Astrocyte (in vitro differentiated cells and primary cell): ENCODE measurements around the gene HYDIN. TPM values are rescaled to one million over a fixed set of nuclear protein-coding genes. Genes with fewer than 3 reads are reported as not detected.

Experiments
- DNase-seq: peaks from one replicate; pipeline ENCODE4 v3.0.0-alpha.2; 2010; ENCODE audit warnings: low read depth
- FAIRE-seq: peaks from 2 replicates; lab custom pipeline; 2011; peaks lifted over from hg19 to GRCh38; lab: Jason Lieb, UNC
- H2AFZ ChIP-seq: 2 replicates; pipeline ENCODE4 v1.6.0; 2012; ENCODE audit warnings: low read depth, low read length, inconsistent platforms
- H3K27ac ChIP-seq: 2 replicates; pipeline ENCODE4 v1.5.1; 2011; ENCODE audit warnings: low read depth, low read length, inconsistent platforms
- H3K27me3 ChIP-seq: 2 replicates; pipeline ENCODE4 v1.6.0; 2011; ENCODE audit warnings: low read length, inconsistent platforms; ENCODE audit not compliant: insufficient read depth
- H3K36me3 ChIP-seq: 2 replicates; pipeline ENCODE4 v1.5.1; 2011; ENCODE audit warnings: low read length, inconsistent platforms; ENCODE audit not compliant: insufficient read depth
- H3K4me1 ChIP-seq: 2 replicates; pipeline ENCODE4 v1.5.1; 2011; ENCODE audit warnings: low read length, inconsistent platforms; ENCODE audit not compliant: insufficient read depth
- H3K4me2 ChIP-seq: 2 replicates; pipeline ENCODE4 v1.6.0; 2012; ENCODE audit warnings: low read length, inconsistent platforms
- H3K4me3 ChIP-seq: 2 replicates; pipeline ENCODE4 v1.5.1; 2011; ENCODE audit warnings: low read depth, mild to moderate bottlenecking, low read length, inconsistent platforms; ENCODE audit not compliant: insufficient read depth
- H3K79me2 ChIP-seq: 2 replicates; pipeline ENCODE4 v1.6.0; 2012; ENCODE audit warnings: mild to moderate bottlenecking, low read length, inconsistent platforms; ENCODE audit not compliant: insufficient read depth
- H3K9ac ChIP-seq: 2 replicates; pipeline ENCODE4 v1.6.0; 2012; ENCODE audit warnings: mild to moderate bottlenecking, low read length, inconsistent platforms
- H3K9me3 ChIP-seq: 2 replicates; pipeline ENCODE4 v1.5.1; 2012; ENCODE audit warnings: low read depth, mild to moderate bottlenecking, low read length, inconsistent platforms; ENCODE audit not compliant: insufficient read depth
- H4K20me1 ChIP-seq: 2 replicates; pipeline ENCODE4 v1.6.0; 2012; ENCODE audit warnings: low read length, inconsistent platforms; ENCODE audit not compliant: insufficient read depth
- H3K27ac Mint-ChIP-seq: one replicate; pipeline ENCODE4 v1.8.0; 2021; ENCODE audit warnings: mild to moderate bottlenecking, mixed read lengths; ENCODE audit not compliant: unreplicated experiment
- H3K27me3 Mint-ChIP-seq: one replicate; pipeline ENCODE4 v1.8.0; 2021; ENCODE audit warnings: low read depth, mixed read lengths; ENCODE audit not compliant: unreplicated experiment
- H3K36me3 Mint-ChIP-seq: one replicate; pipeline ENCODE4 v1.8.0; 2021; ENCODE audit warnings: low read depth, mixed read lengths; ENCODE audit not compliant: unreplicated experiment
- H3K4me1 Mint-ChIP-seq: one replicate; pipeline ENCODE4 v1.8.0; 2021; ENCODE audit warnings: low read depth, mixed read lengths; ENCODE audit not compliant: unreplicated experiment
- H3K4me3 Mint-ChIP-seq: one replicate; pipeline ENCODE4 v1.8.0; 2021; ENCODE audit warnings: mild to moderate bottlenecking, moderate library complexity, mixed read lengths; ENCODE audit not compliant: unreplicated experiment
- H3K9me3 Mint-ChIP-seq: one replicate; pipeline ENCODE4 v1.8.0; 2021; ENCODE audit warnings: mild to moderate bottlenecking, mixed read lengths; ENCODE audit not compliant: unreplicated experiment
- CTCF ChIP-seq: IDR thresholded peaks from 2 replicates; pipeline ENCODE4 v1.5.1; 2011; ENCODE audit warnings: low read depth, mild to moderate bottlenecking, inconsistent platforms, low read length, moderate library complexity; ENCODE audit not compliant: insufficient read depth
- EZH2 ChIP-seq: IDR thresholded peaks from 2 replicates; pipeline ENCODE4 v1.6.1; 2012; ENCODE audit warnings: mild to moderate bottlenecking, low read length, inconsistent platforms; ENCODE audit not compliant: insufficient read depth
- total RNA-seq: library from RNA; stranded (reverse); gene quantifications from 2 replicates; pipeline ENCODE4 v1.2.1, GENCODE V29; 2021

Gene HYDIN
- total RNA-seq, 1 donor from 2014 or later: 1.4 TPM

GRCh38 chr16:71242601-71243000, 12.1 kb upstream of the HYDIN start:
- Histone ChIP-seq H3K9ac (no peak overlapping the region), H3K4me3 (no peak overlapping the region)

GRCh38 chr16:71242036-71242435, 11.5 kb upstream of the HYDIN start:
- Histone ChIP-seq H3K4me1 (no peaks in the 10 kb centered on the region), H3K9ac (no peak overlapping the region), H2AFZ (no peak overlapping the region), H3K27ac (no peak overlapping the region), H3K9me3 (no peaks in the 10 kb centered on the region), H3K27me3 (no peaks in the 10 kb centered on the region), H3K4me2 (no peak overlapping the region), H4K20me1 (no peaks in the 10 kb centered on the region), H3K79me2 (no peaks in the 10 kb centered on the region), H3K36me3 (no peaks in the 10 kb centered on the region), H3K4me3 (no peak overlapping the region)
- TF ChIP-seq CTCF: no peak
- peaks cover 2% of the 10 kb centered on the region for H3K9me3 Mint-ChIP-seq
- H3K27ac Mint-ChIP-seq: no peak overlapping the region
- H3K27me3 Mint-ChIP-seq: peaks cover 4% of the 10 kb centered on the region
- H3K4me3 Mint-ChIP-seq: no peak overlapping the region
- no peaks in the 10 kb centered on the region for H3K36me3 Mint-ChIP-seq
- H3K4me1 Mint-ChIP-seq: no peaks in the 10 kb centered on the region
- no peak for DNase-seq
- no peak for FAIRE-seq

More at GRCh38 chr16:71242601-71243000, 12.1 kb upstream of the HYDIN start:
- peaks cover 2% of the 10 kb centered on the region for H3K9me3 Mint-ChIP-seq
- DNase-seq (no peak), FAIRE-seq (no peak)
- Histone ChIP-seq H2AFZ (no peak overlapping the region), H3K9me3 (no peaks in the 10 kb centered on the region), H4K20me1 (no peaks in the 10 kb centered on the region), H3K27me3 (no peaks in the 10 kb centered on the region), H3K27ac (no peak overlapping the region), H3K4me1 (no peaks in the 10 kb centered on the region), H3K79me2 (no peaks in the 10 kb centered on the region), H3K36me3 (no peaks in the 10 kb centered on the region), H3K4me2 (no peak overlapping the region)
- no peaks in the 10 kb centered on the region for H3K4me1 Mint-ChIP-seq
- TF ChIP-seq CTCF: no peak
- no peak for TF ChIP-seq EZH2
- H3K4me3 Mint-ChIP-seq: no peak overlapping the region
- no peaks in the 10 kb centered on the region for H3K36me3 Mint-ChIP-seq
- H3K27me3 Mint-ChIP-seq: peaks cover 4% of the 10 kb centered on the region
- H3K27ac Mint-ChIP-seq: no peak overlapping the region

- Mint-ChIP-seq H3K9me3 (peaks cover 18% of the 10 kb centered on the region), H3K27ac (no peak overlapping the region), H3K36me3 (no peaks in the 10 kb centered on the region), H3K4me3 (no peak overlapping the region), H3K4me1 (peaks cover 2% of the 10 kb centered on the region), H3K27me3 (peaks cover 5% of the 10 kb centered on the region)
- DNase-seq: no peak
- TF ChIP-seq CTCF (no peak), EZH2 (no peak)
- Histone ChIP-seq H3K4me3 (no peak overlapping the region), H3K79me2 (no peaks in the 10 kb centered on the region), H4K20me1 (no peaks in the 10 kb centered on the region), H3K9ac (no peak overlapping the region), H3K27ac (no peak overlapping the region), H3K36me3 (no peaks in the 10 kb centered on the region), H2AFZ (no peak overlapping the region), H3K27me3 (no peaks in the 10 kb centered on the region), H3K4me2 (no peak overlapping the region), H3K4me1 (no peaks in the 10 kb centered on the region), H3K9me3 (peaks cover 4% of the 10 kb centered on the region)
- FAIRE-seq: no peak
Measured at GRCh38 chr16:71229344-71229743, 1.2 kb downstream of the HYDIN start.
